Measurements from ENCODE around the gene TDRD12.
"Not testable (repeated sequence)": the region's sequence is repeated elsewhere in the genome, so short reads cannot be mapped to it uniquely, and the experiment has no call there.

The TDRD12 gene

GRCh38 chr19:32812571-32812970 lies 93.0 kb downstream of the TDRD12 start:
- DNase-seq = no peak

GRCh38 chr19:32813862-32814425 lies 94.4 kb downstream of the TDRD12 start:
- DNase-seq = no peak

- no peak for DNase-seq
Observed at GRCh38 chr19:32814624-32815023, 95.1 kb downstream of the TDRD12 start.

- no peak for DNase-seq
Observed at GRCh38 chr19:32816555-32817099, 97.1 kb downstream of the TDRD12 start.

GRCh38 chr19:32817569-32818476 lies 98.3 kb downstream of the TDRD12 start:
- DNase-seq = no peak

- no peak for DNase-seq
Observed at GRCh38 chr19:32818536-32818935, 99.0 kb downstream of the TDRD12 start.

- no peak for DNase-seq
Observed at GRCh38 chr19:32819419-32820400, 100.1 kb downstream of the TDRD12 start.

GRCh38 chr19:32822916-32823746 lies 103.6 kb downstream of the TDRD12 start:
- no peak for DNase-seq

- no peak for DNase-seq
Observed at GRCh38 chr19:32823747-32824102, 104.2 kb downstream of the TDRD12 start.

- no peak for DNase-seq
Observed at GRCh38 chr19:32824191-32824751, 104.7 kb downstream of the TDRD12 start.

- DNase-seq = no peak
Observed at GRCh38 chr19:32824916-32825608, 105.5 kb downstream of the TDRD12 start.

- DNase-seq = no peak
Observed at GRCh38 chr19:32828139-32828538, 108.6 kb downstream of the TDRD12 start.

- DNase-seq = no peak
Observed at GRCh38 chr19:32828643-32829344, 109.2 kb downstream of the TDRD12 start.

- DNase-seq = no peak
Observed at GRCh38 chr19:32829345-32829896, 109.9 kb downstream of the TDRD12 start.

- DNase-seq = no peak
Observed at GRCh38 chr19:32830231-32831014, 110.9 kb downstream of the TDRD12 start.

GRCh38 chr19:32831611-32832010 lies 112.0 kb downstream of the TDRD12 start:
- DNase-seq = no peak

GRCh38 chr19:32832094-32832493 lies 112.5 kb downstream of the TDRD12 start:
- DNase-seq = not testable (repeated sequence)

GRCh38 chr19:32832825-32833224 lies 113.3 kb downstream of the TDRD12 start:
- not testable (repeated sequence) for DNase-seq

GRCh38 chr19:32833388-32833787 lies 113.8 kb downstream of the TDRD12 start:
- not testable (repeated sequence) for DNase-seq
